Measurements from ENCODE around the gene UGT1A4. TPM values are rescaled to one million over a fixed set of nuclear protein-coding genes. Genes with fewer than 3 reads are reported as not detected.
"Not testable (repeated sequence)": the region's sequence is repeated elsewhere in the genome, so short reads cannot be mapped to it uniquely, and the experiment has no call there.

The UGT1A4 gene
- total RNA-seq, 1 donor from 2014 or later, result not detected

- Histone ChIP-seq H3K4me3 (no peak overlapping the region), H3K36me3 (no peaks in the 10 kb centered on the region), H3K27ac (no peak overlapping the region), H3K9me3 (no peaks in the 10 kb centered on the region), H3K27me3 (no peaks in the 10 kb centered on the region), H3K4me1 (peaks cover 0 to 3% of the 10 kb centered on the region in 2 donors)
- no peak for TF ChIP-seq CTCF (IDR thresholded peaks at IDR 0.05)
- DNase-seq (ENCODE audit: low spot score in 2 of 2), result no peak
- intact Hi-C loops (cut with DNase I), result no loop called here
These were observed 18.4 kb upstream of the UGT1A4 start for GRCh38 chr2:233700028-233700635.

DNA sequence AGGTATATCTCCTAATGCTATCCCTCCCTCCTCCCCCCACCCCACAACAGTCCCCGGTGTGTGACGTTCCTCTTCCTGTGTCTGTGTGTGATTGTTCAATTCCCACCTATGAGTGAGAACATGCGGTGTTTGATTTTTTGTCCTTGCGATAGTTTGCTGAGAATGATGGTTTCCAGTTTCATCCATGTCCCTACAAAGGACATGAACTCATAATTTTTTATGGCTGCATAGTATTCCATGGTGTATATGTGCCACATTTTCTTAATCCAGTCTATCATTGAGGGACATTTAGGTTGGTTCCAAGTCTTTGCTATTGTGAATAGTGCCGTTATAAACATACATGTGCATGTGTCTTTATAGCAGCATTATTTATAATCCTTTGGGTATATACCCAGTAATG lies 17.7 kb upstream of the UGT1A4 start:
- H3K27ac ChIP-seq; H3K36me3 ChIP-seq; intact Hi-C loops (cut with DNase I); DNase-seq (ENCODE audit: low spot score in 2 of 2); H3K4me3 ChIP-seq; H3K27me3 ChIP-seq; H3K4me1 ChIP-seq; H3K9me3 ChIP-seq: not testable (repeated sequence)

DNA sequence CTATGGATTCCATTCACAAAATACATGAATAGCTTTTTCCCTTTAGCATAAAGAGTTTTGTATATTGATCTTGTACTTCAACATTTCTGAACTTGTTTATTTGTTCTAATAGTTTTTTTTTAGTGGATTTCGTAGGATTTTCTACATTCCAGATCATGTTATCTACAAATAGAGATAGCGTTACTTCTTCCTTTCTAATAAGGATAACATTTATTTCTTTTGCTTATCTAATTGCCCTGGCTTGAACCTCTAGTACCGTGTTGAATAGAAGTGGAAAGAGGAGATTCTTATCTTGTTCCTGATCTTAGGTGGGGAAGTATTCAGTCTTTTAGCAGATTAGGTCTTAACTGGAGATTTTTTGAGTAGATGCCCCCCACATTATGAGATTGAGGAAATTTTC lies 16.3 kb upstream of the UGT1A4 start:
- DNase-seq (ENCODE audit: low spot score in 2 of 2), result no peak
- H3K4me1 ChIP-seq, result peaks cover 0 to 3% of the 10 kb centered on the region in 2 donors
- no peak overlapping the region for H3K27ac ChIP-seq
- intact Hi-C loops (cut with DNase I), result no loop called here
- no peak overlapping the region for H3K4me3 ChIP-seq
- H3K36me3 ChIP-seq, result no peaks in the 10 kb centered on the region
- no peak for TF ChIP-seq CTCF (IDR thresholded peaks at IDR 0.05)
- no peaks in the 10 kb centered on the region for H3K9me3 ChIP-seq
- H3K27me3 ChIP-seq, result no peaks in the 10 kb centered on the region

DNA sequence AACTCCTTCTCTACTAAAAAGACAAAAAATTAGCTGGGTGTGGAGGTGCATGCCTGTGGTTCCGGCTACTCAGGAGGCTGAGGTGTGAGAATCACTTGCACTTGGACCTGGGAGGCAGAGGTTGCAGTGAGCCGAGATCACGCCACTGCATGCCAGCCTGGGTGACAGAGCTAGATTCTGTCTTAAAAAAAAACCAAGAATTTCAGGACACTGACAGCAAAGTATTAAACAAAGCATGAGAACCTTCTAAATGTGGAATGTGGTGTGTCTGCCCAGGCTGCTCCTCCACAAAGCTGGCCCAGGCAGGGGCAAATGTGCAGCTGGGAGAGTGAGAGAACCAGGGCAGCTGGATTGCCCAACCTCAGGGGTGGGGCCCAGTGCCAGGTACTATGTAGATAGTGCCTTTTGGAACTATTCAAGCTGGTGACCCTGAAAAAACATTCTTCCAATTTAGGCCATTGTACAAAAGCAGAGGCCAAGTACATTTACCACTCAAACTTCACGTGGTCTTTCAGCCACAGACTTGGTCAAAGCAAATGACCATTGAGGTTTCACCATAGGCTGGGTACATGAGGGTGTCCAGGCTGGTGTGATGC lies 12.5 kb upstream of the UGT1A4 start:
- Histone ChIP-seq H3K27me3 (no peaks in the 10 kb centered on the region), H3K27ac (no peak overlapping the region), H3K9me3 (no peaks in the 10 kb centered on the region), H3K36me3 (no peaks in the 10 kb centered on the region), H3K4me1 (no peaks in the 10 kb centered on the region), H3K4me3 (no peak overlapping the region)
- no peak for DNase-seq (ENCODE audit: low spot score in 2 of 2)
- no peak for TF ChIP-seq CTCF (IDR thresholded peaks at IDR 0.05)
- intact Hi-C loops (cut with DNase I), result no loop called here

- no peaks in the 10 kb centered on the region for H3K36me3 ChIP-seq
- H3K27me3 ChIP-seq, result no peaks in the 10 kb centered on the region
- H3K27ac ChIP-seq, result no peak overlapping the region
- no peak for TF ChIP-seq CTCF (IDR thresholded peaks at IDR 0.05)
- no peaks in the 10 kb centered on the region for H3K4me1 ChIP-seq
- H3K9me3 ChIP-seq, result no peaks in the 10 kb centered on the region
- intact Hi-C loops (cut with DNase I), result no loop called here
- no peak overlapping the region for H3K4me3 ChIP-seq
- DNase-seq (ENCODE audit: low spot score in 2 of 2), result no peak
These were observed 11.8 kb upstream of the UGT1A4 start for GRCh38 chr2:233706720-233707119.

GRCh38 chr2:233707940-233708644 lies 10.4 kb upstream of the UGT1A4 start:
- Histone ChIP-seq H3K4me3 (no peak overlapping the region), H3K4me1 (no peaks in the 10 kb centered on the region), H3K9me3 (no peaks in the 10 kb centered on the region), H3K36me3 (no peaks in the 10 kb centered on the region), H3K27ac (no peak overlapping the region), H3K27me3 (no peaks in the 10 kb centered on the region)
- intact Hi-C loops (cut with DNase I), result no loop called here
- no peak for DNase-seq (ENCODE audit: low spot score in 2 of 2)
- TF ChIP-seq CTCF (IDR thresholded peaks at IDR 0.05), result no peak
